ENCODE data around the gene ACCS.

The ACCS gene

DNA sequence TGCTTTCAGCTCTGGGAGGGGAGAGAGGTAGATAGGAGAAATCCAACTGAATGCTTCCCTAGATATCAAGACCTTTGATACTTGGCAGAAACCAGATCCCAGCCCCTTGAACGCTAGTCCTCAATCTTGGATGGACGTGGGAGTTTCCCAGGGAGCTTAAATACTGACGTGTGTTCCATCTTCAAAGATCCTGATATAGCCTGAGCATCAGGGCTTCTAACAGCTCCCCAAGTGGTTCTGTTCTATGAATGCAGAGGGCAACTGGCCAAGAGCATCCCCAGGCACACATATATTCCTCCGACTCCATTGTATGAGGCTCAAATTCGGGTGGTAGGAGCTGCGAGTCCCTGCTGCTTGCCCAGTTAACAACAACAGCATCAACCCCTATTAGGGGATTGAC is 8.7 kb upstream of the ACCS start:
- TF ChIP-seq, protein P1, sequence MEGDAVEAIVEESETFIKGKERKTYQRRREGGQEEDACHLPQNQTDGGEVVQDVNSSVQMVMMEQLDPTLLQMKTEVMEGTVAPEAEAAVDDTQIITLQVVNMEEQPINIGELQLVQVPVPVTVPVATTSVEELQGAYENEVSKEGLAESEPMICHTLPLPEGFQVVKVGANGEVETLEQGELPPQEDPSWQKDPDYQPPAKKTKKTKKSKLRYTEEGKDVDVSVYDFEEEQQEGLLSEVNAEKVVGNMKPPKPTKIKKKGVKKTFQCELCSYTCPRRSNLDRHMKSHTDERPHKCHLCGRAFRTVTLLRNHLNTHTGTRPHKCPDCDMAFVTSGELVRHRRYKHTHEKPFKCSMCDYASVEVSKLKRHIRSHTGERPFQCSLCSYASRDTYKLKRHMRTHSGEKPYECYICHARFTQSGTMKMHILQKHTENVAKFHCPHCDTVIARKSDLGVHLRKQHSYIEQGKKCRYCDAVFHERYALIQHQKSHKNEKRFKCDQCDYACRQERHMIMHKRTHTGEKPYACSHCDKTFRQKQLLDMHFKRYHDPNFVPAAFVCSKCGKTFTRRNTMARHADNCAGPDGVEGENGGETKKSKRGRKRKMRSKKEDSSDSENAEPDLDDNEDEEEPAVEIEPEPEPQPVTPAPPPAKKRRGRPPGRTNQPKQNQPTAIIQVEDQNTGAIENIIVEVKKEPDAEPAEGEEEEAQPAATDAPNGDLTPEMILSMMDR (IDR thresholded peaks at IDR 0.05; ENCODE audit: control insufficient read depth, extremely low read depth, insufficient read depth): no peak
- H3K4me3 ChIP-seq (ENCODE audit: low read depth, low read length): no peak overlapping the region
- DNase-seq (ENCODE audit: low read depth): no peak

DNA sequence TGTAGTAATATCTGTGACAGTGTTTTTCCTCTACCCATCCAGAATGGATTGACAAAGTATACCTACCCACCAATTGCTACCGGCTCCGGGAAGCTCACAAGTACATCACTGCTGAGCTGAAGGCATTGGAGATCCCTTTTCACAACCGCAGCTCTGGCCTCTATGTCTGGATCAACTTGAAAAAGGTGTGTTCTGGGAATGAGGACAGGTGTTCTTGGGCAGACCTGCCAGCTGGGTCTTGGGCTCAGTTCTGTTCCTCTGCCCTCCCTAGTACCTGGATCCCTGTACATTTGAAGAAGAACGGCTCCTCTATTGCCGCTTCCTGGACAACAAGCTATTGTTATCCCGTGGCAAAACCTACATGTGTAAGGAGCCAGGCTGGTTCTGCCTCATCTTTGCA is 7.8 kb upstream of the ACCS start:
- H3K4me3 ChIP-seq (ENCODE audit: low read depth, low read length): no peak overlapping the region
- no peak for DNase-seq (ENCODE audit: low read depth)
- TF ChIP-seq, protein P1 (IDR thresholded peaks at IDR 0.05; ENCODE audit: control insufficient read depth, extremely low read depth, insufficient read depth): no peak

DNA sequence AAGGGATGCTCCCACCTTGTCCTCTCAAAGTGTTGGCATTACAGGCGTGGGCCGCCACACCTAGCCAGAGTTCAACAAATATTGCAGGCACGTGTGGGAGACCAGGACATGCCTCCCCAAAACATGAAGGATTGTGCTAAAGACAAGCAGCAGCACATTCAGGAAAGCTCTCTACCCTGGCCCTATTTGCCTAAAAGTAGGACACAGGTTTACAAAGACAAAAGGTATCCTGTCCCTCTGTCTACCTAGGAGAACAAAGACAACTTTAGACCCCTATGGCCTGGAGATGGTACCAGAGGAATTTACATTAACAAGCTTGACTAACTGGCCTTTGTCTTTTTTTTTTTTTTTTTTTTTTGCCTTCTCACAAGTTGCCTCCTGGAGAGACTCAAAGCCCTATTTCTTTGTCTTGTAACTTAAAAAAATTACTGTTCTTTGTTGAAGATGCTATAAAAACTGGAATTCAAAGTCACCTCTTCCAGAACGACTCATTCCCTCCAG is 859 bp upstream of the ACCS start:
- DNase-seq (ENCODE audit: low read depth): no peak
- no peak overlapping the region for H3K4me3 ChIP-seq (ENCODE audit: low read depth, low read length)
- TF ChIP-seq, protein P1 (IDR thresholded peaks at IDR 0.05; ENCODE audit: control insufficient read depth, extremely low read depth, insufficient read depth): no peak

DNA sequence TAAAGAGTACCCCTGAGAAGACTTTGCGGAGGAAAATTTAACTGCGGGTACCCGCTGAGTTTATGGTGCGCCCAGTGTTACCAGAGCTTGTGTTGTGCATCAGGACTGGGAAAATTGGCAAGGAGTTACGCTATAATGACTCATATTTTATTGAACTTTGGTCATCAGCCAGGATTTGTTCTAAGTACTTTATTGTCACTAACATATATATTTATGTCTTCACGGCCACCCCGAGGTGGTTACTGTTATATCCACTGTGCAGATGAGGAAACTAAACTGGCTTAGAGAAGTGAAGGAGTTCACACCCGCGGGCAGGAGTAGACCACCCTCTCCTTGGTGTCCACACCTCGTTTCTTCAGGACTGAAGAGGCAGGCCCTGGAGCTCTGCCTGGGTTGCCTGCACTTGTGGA is 667 bp downstream of the ACCS start:
- peak; percentile 33 for DNase-seq (ENCODE audit: low read depth)
- H3K4me3 ChIP-seq (ENCODE audit: low read depth, low read length): no peak overlapping the region
- TF ChIP-seq, protein P1 (IDR thresholded peaks at IDR 0.05; ENCODE audit: control insufficient read depth, extremely low read depth, insufficient read depth): no peak

DNA sequence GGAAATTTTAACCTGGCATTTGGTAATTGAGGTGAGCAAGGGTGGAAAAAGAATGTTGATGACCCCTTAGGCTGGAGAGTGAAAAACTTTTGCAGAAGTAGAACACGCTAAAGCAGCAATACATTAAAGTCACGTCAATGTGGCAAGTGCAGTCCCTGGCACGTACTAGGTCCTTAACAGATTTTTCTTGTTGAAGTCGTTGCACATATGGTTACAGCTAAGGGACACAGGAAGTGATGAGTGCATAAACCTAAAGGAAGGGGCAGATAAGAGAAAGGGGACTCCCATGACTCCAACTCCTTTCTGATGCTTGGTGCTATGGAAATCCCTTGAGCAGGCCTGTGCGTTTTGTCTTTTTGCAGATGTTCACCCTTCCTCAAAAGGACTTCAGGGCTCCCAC is 1.2 kb downstream of the ACCS start:
- no peak overlapping the region for H3K4me3 ChIP-seq (ENCODE audit: low read depth, low read length)
- TF ChIP-seq, protein P1 (IDR thresholded peaks at IDR 0.05; ENCODE audit: control insufficient read depth, extremely low read depth, insufficient read depth): no peak
- DNase-seq (ENCODE audit: low read depth): no peak

DNA sequence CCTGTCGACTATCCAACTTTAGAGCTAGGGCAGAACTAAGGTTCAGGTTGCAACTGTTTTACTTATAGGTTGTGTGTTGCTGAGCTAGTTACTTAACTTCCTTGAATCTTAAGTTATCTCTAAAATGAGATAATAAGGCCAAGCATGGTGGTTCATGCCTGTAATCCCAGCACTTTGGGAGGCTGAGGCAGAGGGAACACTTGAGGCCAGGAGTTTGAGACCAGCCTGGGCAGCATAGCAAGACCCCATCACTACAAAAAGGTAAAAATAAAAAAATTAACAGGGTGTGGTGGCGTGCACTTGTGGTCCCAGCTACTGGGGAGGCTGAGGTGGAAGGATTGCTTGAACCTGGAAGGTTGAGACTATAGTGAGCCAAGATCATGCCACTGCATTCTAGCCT is 2.1 kb downstream of the ACCS start:
- DNase-seq (ENCODE audit: low read depth): no peak
- TF ChIP-seq, protein P1 (IDR thresholded peaks at IDR 0.05; ENCODE audit: control insufficient read depth, extremely low read depth, insufficient read depth): no peak
- no peak overlapping the region for H3K4me3 ChIP-seq (ENCODE audit: low read depth, low read length)

DNA sequence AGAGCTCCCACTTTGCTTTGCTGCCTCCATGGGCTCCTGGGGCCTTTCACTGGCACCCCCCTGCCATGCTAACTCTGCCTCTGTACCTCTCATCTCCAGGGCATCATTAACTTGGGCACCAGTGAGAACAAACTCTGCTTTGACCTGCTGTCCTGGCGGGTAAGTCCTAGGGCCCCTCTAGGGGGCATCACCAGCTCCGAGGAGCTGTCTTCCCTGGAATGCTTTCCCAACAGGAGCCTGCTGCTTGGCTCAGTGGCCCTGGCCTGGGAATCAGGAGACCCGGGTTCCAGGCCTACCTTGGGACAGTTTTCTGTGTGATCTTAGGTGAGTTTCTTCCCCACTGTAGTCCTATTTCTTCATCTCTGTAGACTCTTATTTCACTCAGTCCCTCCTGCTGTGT is 5.1 kb downstream of the ACCS start:
- TF ChIP-seq, protein P1 (IDR thresholded peaks at IDR 0.05; ENCODE audit: control insufficient read depth, extremely low read depth, insufficient read depth): no peak
- H3K4me3 ChIP-seq (ENCODE audit: low read depth, low read length): no peak overlapping the region
- DNase-seq (ENCODE audit: low read depth): no peak
